Stimulated activated CD8-positive, alpha-beta memory T cell treated with anti-CD3 and anti-CD28 coated beads, Interleukin-15, amount 100 ng/mL, for 4 hours (primary cell): ENCODE measurements around the gene IL18.
"Not testable (repeated sequence)": the region's sequence is repeated elsewhere in the genome, so short reads cannot be mapped to it uniquely, and the experiment has no call there.

Experiments used
- DNase-seq, 2 donors: peaks; one replicate each; pipeline ENCODE4 v3.0.0-alpha.2; 2020; ENCODE audit warnings: low read depth in 2 of 2

The IL18 gene

DNA sequence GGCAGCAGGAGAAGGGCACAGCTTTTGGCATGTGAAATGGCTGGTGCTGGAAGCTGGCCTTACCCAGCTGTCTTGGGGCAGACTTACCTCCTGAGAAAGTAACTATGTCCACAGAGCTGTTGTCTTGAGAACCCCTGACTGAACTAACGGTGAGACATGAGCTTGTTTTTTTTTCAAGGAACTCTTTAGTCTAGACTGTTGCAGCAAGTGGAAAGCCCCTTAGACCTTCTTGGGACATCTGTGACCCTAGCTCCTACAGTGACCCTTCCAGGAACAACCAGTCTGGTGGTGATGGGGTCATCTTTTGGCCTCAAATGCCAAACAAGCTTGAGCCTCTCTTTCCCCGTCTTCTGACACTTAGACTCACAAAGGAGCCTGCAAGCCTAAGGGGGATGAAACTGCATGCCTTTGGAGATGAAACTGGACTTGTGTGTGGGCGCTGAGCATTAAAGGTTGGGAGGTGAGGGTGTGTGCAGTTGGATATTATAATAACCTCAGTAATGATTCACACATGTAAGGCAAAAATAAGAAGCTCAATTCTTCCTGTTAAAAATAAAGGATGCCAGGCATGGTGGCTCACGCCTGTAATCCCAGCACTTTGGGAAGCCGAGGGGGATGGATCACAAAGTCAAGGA lies 41.8 kb downstream of the IL18 start:
- no peak for DNase-seq

DNA sequence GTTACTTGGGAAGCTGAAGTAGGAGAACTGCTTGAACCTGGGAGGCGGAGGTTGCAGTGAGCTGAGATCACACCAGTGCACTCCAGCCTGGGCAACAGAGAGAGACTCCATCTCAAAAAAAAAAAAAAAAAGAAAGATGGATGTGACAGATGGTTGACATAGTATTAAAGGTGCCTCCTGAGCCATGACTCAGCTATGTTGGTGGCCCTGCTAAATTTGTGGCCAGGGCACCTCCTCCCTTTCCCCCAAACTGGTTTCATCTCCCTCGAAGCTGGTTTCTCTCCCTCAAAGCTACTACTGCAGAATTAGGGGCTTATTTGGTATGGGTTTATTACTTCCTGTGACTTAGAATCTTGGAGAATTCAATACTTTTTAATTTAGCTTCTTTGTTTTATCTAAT lies 45.7 kb downstream of the IL18 start:
- DNase-seq: no peak

- DNase-seq: no peak
Observed at GRCh38 chr11:112115386-112115785, 48.5 kb downstream of the IL18 start.

DNA sequence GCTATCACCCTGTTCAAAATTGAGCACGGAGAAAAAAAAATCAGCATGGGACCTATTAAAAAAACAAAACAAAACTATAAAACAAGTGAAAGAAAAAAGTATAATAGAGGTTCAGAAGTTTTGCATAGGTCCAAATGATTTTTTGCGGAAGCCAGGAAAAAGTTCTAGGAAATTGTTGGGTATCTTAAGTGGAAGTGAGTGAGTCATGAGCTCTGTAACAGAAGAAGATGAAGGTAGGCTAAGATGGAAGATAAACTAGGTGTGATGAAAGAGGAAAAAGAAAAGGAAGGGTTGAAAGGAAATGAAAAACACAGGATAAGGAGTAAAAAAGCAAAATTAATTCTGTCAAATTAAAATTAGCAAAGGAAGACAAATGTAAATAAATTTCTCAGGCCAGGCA lies 49.4 kb downstream of the IL18 start:
- no peak for DNase-seq

DNA sequence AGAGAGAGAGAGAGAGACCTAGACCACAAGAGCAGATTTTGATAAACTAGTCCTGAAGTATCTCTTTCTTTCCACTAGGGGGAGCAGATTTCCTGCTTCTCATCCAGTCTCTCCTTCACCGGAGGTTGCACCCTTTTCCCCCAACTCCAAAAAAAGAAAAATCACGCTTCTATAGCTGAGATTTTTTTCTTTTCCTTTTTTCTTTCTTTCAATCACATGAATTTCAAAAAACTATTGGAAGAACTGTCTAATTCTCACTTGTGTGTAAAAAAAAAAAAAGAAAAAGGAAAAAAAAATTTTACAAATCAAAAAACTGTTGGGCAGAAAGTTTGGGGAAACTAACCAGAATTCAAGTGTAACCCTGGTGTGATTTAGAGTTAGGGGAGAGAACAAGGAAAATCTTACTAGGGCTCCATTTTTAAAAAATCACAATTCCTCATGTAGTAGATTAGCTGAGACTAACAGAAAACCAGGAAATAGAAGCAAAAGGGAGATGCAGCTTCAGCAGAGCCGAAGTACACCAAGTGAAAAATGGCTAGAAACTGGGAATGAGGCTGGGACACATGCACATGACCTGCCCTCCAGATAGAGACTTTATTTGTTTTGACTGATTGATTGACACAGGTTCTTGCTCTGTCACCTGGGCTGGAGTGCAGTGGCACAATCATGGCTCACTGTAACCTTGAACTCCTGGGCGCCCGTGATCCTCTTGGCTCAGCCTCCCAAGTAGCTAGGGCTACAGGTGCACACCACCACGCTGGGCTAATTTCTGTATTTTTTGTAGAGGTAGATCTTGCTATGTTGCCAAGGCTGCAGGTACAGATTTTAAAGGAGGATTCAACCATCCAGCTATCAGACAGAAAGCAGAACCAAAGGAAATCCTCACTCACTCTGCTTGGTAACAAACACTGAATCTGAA lies 50.1 kb downstream of the IL18 start:
- DNase-seq: no peak

- no peak for DNase-seq
Observed at GRCh38 chr11:112106070-112106469, 57.8 kb downstream of the IL18 start.

DNA sequence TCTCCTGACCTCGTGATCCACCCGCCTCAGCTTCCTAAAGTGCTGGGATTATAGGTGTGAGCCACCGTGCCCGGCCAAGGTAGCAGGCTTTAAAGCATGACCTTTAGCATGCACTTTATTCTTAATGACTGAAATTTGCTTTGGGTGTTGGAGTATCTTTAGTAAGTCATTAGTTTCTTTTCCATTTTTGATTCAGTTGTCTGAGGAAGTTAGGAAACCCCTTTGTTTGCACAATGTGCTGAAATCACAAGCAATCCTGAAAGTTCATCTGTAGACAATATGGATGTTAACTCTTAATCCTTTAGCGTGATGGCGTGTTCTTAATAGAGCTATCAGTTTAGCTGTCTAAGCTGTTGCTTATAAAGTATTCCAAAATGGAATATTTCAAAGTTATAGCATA lies 60.4 kb downstream of the IL18 start:
- DNase-seq: no peak

GRCh38 chr11:112100462-112100861 lies 63.4 kb downstream of the IL18 start:
- DNase-seq: no peak

DNA sequence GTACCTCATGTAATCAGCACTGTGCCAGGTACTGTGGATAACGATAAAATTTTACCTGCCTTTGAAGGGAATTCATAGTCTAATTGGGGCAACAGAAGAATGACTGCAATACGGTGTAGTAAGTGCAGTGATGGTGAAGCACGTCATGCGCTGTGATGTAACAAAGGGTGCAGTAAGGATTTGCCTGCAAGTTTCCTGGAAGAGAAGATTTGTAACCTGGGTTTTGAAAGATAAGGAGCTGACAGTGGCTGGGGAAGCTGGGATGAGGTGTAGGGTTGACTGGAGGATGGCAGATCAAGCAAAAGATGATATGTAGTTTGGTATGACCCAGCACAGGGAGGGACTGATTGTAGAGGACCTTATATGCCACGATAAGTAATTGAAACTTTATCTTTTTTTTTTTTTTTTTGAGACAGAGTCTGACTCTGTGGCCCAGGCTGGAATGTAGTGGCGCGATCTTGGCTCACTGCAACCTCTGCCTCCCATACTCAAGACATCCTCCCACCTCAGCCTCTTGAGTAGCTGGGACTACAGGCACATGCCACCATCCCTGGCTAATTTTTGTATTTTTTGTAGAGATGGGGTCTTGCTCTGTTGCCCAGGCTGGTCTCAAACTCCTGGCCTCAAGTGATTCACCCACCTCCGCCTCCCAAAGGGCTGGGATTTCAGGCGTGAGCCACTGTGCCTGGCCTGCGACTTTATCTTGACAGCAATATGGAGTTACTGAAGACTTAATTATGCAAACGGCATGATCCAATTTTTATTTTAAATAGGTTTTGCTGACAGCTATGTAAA lies 66.0 kb downstream of the IL18 start:
- no peak for DNase-seq

DNA sequence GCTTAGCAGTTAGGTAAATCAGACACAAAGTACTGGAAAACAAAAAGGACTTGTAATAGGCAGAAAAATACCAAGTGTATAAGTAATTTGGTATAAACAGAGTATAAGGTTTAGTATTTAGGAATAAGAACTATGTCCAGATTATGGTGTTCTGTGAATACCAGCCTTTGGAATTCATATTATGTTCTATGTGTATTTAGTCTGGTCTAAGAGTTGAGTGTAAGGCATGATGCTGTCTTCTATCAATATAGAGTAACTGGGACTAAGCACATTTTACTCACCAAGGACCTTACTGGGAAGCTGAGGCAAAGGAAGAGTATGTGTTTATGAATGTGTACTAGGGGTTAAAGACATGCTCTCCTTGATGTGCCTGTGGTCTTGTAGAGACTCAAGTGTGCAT lies 67.7 kb downstream of the IL18 start:
- no peak for DNase-seq

DNA sequence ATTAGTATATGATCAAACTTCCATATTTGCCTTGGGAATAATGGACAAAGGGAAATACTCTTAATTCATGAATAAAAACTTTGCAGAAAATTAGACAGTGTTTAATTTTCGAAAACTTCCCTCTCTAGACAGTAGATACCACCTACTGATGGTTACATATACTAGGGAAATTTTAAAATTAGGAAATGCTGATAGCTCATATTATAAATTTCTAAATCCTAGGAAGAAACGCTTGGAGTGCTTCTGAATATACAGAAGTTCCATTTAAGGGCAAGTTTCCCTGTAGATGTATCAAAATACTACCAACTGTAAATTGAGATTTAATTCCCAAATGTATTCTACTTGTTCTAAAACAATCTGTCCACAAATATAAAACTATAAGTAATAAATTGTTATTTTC lies 68.6 kb downstream of the IL18 start:
- DNase-seq: not testable (repeated sequence)
